HG02973 (cell line): ENCODE results near the gene PLAGL2.
"Not testable (repeated sequence)": the region's sequence is repeated elsewhere in the genome, so short reads cannot be mapped to it uniquely, and the experiment has no call there.

Experiments used
- ATAC-seq: cut with Tn5 transposase; IDR thresholded peaks from one replicate; pipeline ENCODE4 v1.9.1; 2021; ENCODE audit warnings: moderate library complexity; ENCODE audit not compliant: unreplicated experiment

PLAGL2 gene

GRCh38 chr20:32184961-32185603 lies 22.5 kb downstream of the PLAGL2 start:
- no peak for ATAC-seq

GRCh38 chr20:32183947-32184635 lies 23.5 kb downstream of the PLAGL2 start:
- ATAC-seq: no peak

- ATAC-seq: no peak
These were observed 25.9 kb downstream of the PLAGL2 start for GRCh38 chr20:32181606-32182005.

GRCh38 chr20:32179934-32180333 lies 27.6 kb downstream of the PLAGL2 start:
- ATAC-seq: no peak

- no peak for ATAC-seq
These were observed 28.0 kb downstream of the PLAGL2 start for GRCh38 chr20:32179515-32179914.

- ATAC-seq: not testable (repeated sequence)
These were observed 29.8 kb downstream of the PLAGL2 start for GRCh38 chr20:32177696-32178095.

GRCh38 chr20:32168184-32168910 lies 39.2 kb downstream of the PLAGL2 start:
- ATAC-seq: no peak

GRCh38 chr20:32167552-32167951 lies 40.0 kb downstream of the PLAGL2 start:
- no peak for ATAC-seq

- ATAC-seq: no peak
These were observed 41.6 kb downstream of the PLAGL2 start for GRCh38 chr20:32165836-32166545.

- no peak for ATAC-seq
These were observed 42.4 kb downstream of the PLAGL2 start for GRCh38 chr20:32164984-32165735.

GRCh38 chr20:32163951-32164350 lies 43.6 kb downstream of the PLAGL2 start:
- no peak for ATAC-seq

- no peak for ATAC-seq
These were observed 45.2 kb downstream of the PLAGL2 start for GRCh38 chr20:32162351-32162750.

GRCh38 chr20:32160341-32160740 lies 47.2 kb downstream of the PLAGL2 start:
- no peak for ATAC-seq

GRCh38 chr20:32159766-32160221 lies 47.7 kb downstream of the PLAGL2 start:
- no peak for ATAC-seq

GRCh38 chr20:32158943-32159660 lies 48.4 kb downstream of the PLAGL2 start:
- ATAC-seq: no peak

- no peak for ATAC-seq
These were observed 49.2 kb downstream of the PLAGL2 start for GRCh38 chr20:32158351-32158750.

GRCh38 chr20:32157611-32158010 lies 49.9 kb downstream of the PLAGL2 start:
- ATAC-seq: no peak

- ATAC-seq: no peak
These were observed 52.2 kb downstream of the PLAGL2 start for GRCh38 chr20:32155017-32155981.

GRCh38 chr20:32153771-32154170 lies 53.8 kb downstream of the PLAGL2 start:
- no peak for ATAC-seq
